ENCODE measurements around the gene TTBK2. TPM values are rescaled to one million over a fixed set of nuclear protein-coding genes. Genes with fewer than 3 reads are reported as not detected.

The TTBK2 gene
- total and polyA plus RNA-seq, 2 donors (not counting 3 experiments of a cell fraction or from before 2014, with no cell fraction given): 4.4 to 17.1 TPM

DNA sequence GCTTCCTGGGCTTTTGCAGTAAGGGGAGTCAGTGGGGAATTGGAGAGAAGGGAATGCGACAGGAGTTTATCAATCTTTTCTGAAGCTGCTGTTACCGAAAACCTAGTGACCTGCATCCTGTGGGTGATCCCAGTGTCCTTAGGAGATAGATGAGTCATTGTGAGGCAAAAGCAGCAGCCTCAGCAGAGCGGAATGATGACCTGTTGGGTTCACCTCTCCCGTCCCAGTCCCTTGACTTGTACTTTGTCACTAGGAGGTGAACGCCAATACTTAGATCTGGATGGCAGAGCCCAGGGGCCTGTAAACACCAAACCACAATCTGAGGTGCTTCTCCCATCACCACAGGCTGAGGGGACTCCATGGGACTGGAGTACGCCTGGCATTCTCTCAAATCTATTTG lies 201.5 kb downstream of the TTBK2 start:
- no peak overlapping the region for H2AFZ ChIP-seq (ENCODE audit: low read depth, low read length)
- dilution Hi-C loops (cut with MboI; ENCODE audit: extremely low pct_ligation_motif_present, low sequenced_read_pairs): no loop called here
- H3K27me3 ChIP-seq (ENCODE audit: control insufficient read depth in 2 of 2, insufficient read depth in 2 of 2, low read length in 2 of 2): no peaks in the 10 kb centered on the region
- no peak overlapping the region for H3K27ac ChIP-seq (ENCODE audit: insufficient read depth, low read depth, low read length)
- no peak overlapping the region for H3K4me3 ChIP-seq (replicated peaks in 1 of 3; ENCODE audit: insufficient read depth in 1 of 3, low read depth in 1 of 3, low read length in 3 of 3)
- H3K9ac ChIP-seq (replicated peaks; ENCODE audit: extremely low read depth, insufficient read depth, low read length): no peak overlapping the region
- no TSS peak for BruUV-seq (replicated peaks)
- H3K79me2 ChIP-seq (ENCODE audit: control insufficient read depth, insufficient read depth, low read length): no peaks in the 10 kb centered on the region
- H3K36me3 ChIP-seq (ENCODE audit: control insufficient read depth in 2 of 2, extremely low read depth in 1 of 2, insufficient read depth in 2 of 2, low read length in 2 of 2): peaks cover 7 to 18% of the 10 kb centered on the region in 2 experiments
- no peak overlapping the region for H3K4me2 ChIP-seq (ENCODE audit: insufficient read depth, low read length)
- intact Hi-C loops (cut with micrococcal nuclease): no loop called here
- TF ChIP-seq GATA2 (IDR thresholded peaks at IDR 0.05; ENCODE audit: insufficient read depth, insufficient read length, low read depth, low read length) (no peak), POLR2A (IDR thresholded peaks at IDR 0.05; ENCODE audit: low read depth, low read length) (no peak), MYC (IDR thresholded peaks at IDR 0.05; ENCODE audit: low read depth, low read length) (no peak), JUN (IDR thresholded peaks at IDR 0.05; ENCODE audit: borderline replicate concordance, insufficient read depth, insufficient read length, low read depth) (no peak), FOS (IDR thresholded peaks at IDR 0.05; ENCODE audit: borderline replicate concordance, insufficient read depth, low read length) (no peak), POLR2AphosphoS5 (IDR thresholded peaks at IDR 0.05; ENCODE audit: insufficient read depth, low read depth, low read length) (no peak), EZH2 (IDR thresholded peaks at IDR 0.05; ENCODE audit: borderline replicate concordance, low read depth, low read length, severe bottlenecking) (no peak)
- TF ChIP-seq, protein P1, sequence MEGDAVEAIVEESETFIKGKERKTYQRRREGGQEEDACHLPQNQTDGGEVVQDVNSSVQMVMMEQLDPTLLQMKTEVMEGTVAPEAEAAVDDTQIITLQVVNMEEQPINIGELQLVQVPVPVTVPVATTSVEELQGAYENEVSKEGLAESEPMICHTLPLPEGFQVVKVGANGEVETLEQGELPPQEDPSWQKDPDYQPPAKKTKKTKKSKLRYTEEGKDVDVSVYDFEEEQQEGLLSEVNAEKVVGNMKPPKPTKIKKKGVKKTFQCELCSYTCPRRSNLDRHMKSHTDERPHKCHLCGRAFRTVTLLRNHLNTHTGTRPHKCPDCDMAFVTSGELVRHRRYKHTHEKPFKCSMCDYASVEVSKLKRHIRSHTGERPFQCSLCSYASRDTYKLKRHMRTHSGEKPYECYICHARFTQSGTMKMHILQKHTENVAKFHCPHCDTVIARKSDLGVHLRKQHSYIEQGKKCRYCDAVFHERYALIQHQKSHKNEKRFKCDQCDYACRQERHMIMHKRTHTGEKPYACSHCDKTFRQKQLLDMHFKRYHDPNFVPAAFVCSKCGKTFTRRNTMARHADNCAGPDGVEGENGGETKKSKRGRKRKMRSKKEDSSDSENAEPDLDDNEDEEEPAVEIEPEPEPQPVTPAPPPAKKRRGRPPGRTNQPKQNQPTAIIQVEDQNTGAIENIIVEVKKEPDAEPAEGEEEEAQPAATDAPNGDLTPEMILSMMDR (IDR thresholded peaks at IDR 0.05; ENCODE audit: extremely low read depth in 1 of 2, insufficient read depth in 1 of 2, low read depth in 1 of 2, low read length in 2 of 2): no peak
- TF ChIP-seq, protein P2, sequence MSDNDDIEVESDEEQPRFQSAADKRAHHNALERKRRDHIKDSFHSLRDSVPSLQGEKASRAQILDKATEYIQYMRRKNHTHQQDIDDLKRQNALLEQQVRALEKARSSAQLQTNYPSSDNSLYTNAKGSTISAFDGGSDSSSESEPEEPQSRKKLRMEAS (IDR thresholded peaks at IDR 0.05; ENCODE audit: insufficient read depth, insufficient read length): no peak
- H3K9me1 ChIP-seq (replicated peaks; ENCODE audit: control insufficient read depth, extremely low read depth, insufficient read depth, low read length): no peaks in the 10 kb centered on the region
- DNase-seq (ENCODE audit: low read depth, low spot score): no peak
- no peaks in the 10 kb centered on the region for H4K20me1 ChIP-seq (replicated peaks; ENCODE audit: control insufficient read depth, extremely low read depth, insufficient read depth, low read length)
- ChIA-PET CTCF (interaction anchor here (0.5 to 1.7 kb wide), 2 partner anchors 13 to 208 kb away, joined by 3 to 12 read pairs; no protein-coding TSS in a partner anchor), POLR2A (no interaction called here)
- FAIRE-seq: no peak
- H3K9me3 ChIP-seq (replicated peaks; ENCODE audit: control insufficient read depth, insufficient read depth, low read length): no peaks in the 10 kb centered on the region
- no peaks in the 10 kb centered on the region for H3K4me1 ChIP-seq (ENCODE audit: control insufficient read depth, extremely low read depth, insufficient read depth, low read length)
